Measurements from ENCODE around the gene SYCE1.

- TF ChIP-seq CTCF (IDR thresholded peaks at IDR 0.05), result no peak
- TF ChIP-seq, protein P1, sequence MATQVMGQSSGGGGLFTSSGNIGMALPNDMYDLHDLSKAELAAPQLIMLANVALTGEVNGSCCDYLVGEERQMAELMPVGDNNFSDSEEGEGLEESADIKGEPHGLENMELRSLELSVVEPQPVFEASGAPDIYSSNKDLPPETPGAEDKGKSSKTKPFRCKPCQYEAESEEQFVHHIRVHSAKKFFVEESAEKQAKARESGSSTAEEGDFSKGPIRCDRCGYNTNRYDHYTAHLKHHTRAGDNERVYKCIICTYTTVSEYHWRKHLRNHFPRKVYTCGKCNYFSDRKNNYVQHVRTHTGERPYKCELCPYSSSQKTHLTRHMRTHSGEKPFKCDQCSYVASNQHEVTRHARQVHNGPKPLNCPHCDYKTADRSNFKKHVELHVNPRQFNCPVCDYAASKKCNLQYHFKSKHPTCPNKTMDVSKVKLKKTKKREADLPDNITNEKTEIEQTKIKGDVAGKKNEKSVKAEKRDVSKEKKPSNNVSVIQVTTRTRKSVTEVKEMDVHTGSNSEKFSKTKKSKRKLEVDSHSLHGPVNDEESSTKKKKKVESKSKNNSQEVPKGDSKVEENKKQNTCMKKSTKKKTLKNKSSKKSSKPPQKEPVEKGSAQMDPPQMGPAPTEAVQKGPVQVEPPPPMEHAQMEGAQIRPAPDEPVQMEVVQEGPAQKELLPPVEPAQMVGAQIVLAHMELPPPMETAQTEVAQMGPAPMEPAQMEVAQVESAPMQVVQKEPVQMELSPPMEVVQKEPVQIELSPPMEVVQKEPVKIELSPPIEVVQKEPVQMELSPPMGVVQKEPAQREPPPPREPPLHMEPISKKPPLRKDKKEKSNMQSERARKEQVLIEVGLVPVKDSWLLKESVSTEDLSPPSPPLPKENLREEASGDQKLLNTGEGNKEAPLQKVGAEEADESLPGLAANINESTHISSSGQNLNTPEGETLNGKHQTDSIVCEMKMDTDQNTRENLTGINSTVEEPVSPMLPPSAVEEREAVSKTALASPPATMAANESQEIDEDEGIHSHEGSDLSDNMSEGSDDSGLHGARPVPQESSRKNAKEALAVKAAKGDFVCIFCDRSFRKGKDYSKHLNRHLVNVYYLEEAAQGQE (IDR thresholded peaks at IDR 0.05; ENCODE audit: insufficient read depth in 1 of 2, low read depth in 2 of 2, low read length in 1 of 2), result no peak
Measured at GRCh38 chr10:133592716-133593115, 27.3 kb upstream of the SYCE1 start.

All from Panc1 (cell line).